PC-3 (cell line): Measurements from ENCODE around the gene IL1RAPL1. TPM values are rescaled to one million over a fixed set of nuclear protein-coding genes. Genes with fewer than 3 reads are reported as not detected.

Source experiments
- ATAC-seq: fragments of 200-7000 bp; cut with Tn5 transposase; 2 replicates; pipeline ENCODE4 v1.9.1; 2020; ENCODE audit warnings: mild to moderate bottlenecking, moderate library complexity
- BruUV-seq: library from RNA; stranded (reverse); fragments of 400-500 nt; replicated peaks from 2 replicates; lab custom pipeline; 2021; lab: Mats Ljungman, UMichigan
- CTCF ChIA-PET: fragments of 300-600 bp; sonication (Branson Sonifier 250); formaldehyde crosslinking; loops from one replicate; lab custom pipeline; 2022; ENCODE audit warnings: antibody characterized with exemption; lab: Charles Lee
- POLR2A ChIA-PET: fragments of 300-600 bp; sonication (Branson Sonifier 250); formaldehyde crosslinking; loops from one replicate; lab custom pipeline; 2022; ENCODE audit warnings: antibody characterized with exemption; ENCODE audit not compliant: unreplicated experiment; lab: Charles Lee
- DNase-seq: peaks from one replicate; pipeline ENCODE4 v3.0.0-alpha.2; 2015
- H2AFZ ChIP-seq: fragments of 300-600 bp; sonication (generic); 2 replicates; pipeline ENCODE4 v1.6.0; 2016; ENCODE audit warnings: antibody characterized with exemption, low read length
- H3F3A ChIP-seq: fragments of 300-600 bp; sonication (generic); one replicate; pipeline ENCODE4 v1.6.0; 2017; ENCODE audit warnings: antibody characterized with exemption, low read length, control low read depth, mild to moderate bottlenecking; ENCODE audit not compliant: unreplicated experiment
- H3K27ac ChIP-seq: fragments of 300-600 bp; sonication (generic); 2 replicates; pipeline ENCODE4 v1.5.1; 2016; ENCODE audit warnings: mild to moderate bottlenecking, low read length
- H3K27me3 ChIP-seq: fragments of 300-600 bp; sonication (generic); 2 replicates; pipeline ENCODE4 v1.6.1; 2016; ENCODE audit warnings: low read length, mixed read lengths
- H3K36me3 ChIP-seq: fragments of 300-600 bp; sonication (generic); 2 replicates; pipeline ENCODE4 v1.6.1; 2016; ENCODE audit warnings: low read depth, mixed run types, low read length, mixed read lengths
- H3K4me1 ChIP-seq: fragments of 300-600 bp; sonication (generic); 2 replicates; pipeline ENCODE4 v1.5.1; 2016; ENCODE audit warnings: low read length; ENCODE audit not compliant: insufficient read depth
- H3K4me2 ChIP-seq: fragments of 300-600 bp; sonication (generic); 2 replicates; pipeline ENCODE4 v1.6.0; 2016; ENCODE audit warnings: low read length
- H3K4me3 ChIP-seq: fragments of 300-600 bp; sonication (generic); 2 replicates; pipeline ENCODE4 v1.5.1; 2016; ENCODE audit warnings: mild to moderate bottlenecking, low read length, mixed read lengths
- H3K79me2 ChIP-seq: fragments of 300-600 bp; sonication (generic); 2 replicates; pipeline ENCODE4 v1.6.1; 2017; ENCODE audit warnings: low read length, mixed read lengths
- H3K9ac ChIP-seq: fragments of 300-600 bp; sonication (generic); 2 replicates; pipeline ENCODE4 v1.6.0; 2016; ENCODE audit warnings: mild to moderate bottlenecking, low read length
- H3K9me2 ChIP-seq: fragments of 300-600 bp; sonication (generic); replicated peaks from 2 replicates; pipeline ENCODE4 v1.6.1; 2016; ENCODE audit warnings: mixed run types, low read length, mixed read lengths
- H3K9me3 ChIP-seq: fragments of 300-600 bp; sonication (generic); 2 replicates; pipeline ENCODE4 v1.6.1; 2016; ENCODE audit warnings: low read length, mixed read lengths
- H4K20me1 ChIP-seq: fragments of 300-600 bp; sonication (generic); 2 replicates; pipeline ENCODE4 v1.6.1; 2016; ENCODE audit warnings: low read length, mixed read lengths
- EZH2 ChIP-seq: fragments of 300-600 bp; sonication (generic); IDR thresholded peaks from one replicate; pipeline ENCODE4 v1.6.1; 2017; ENCODE audit warnings: antibody characterized with exemption, mild to moderate bottlenecking, low read length; ENCODE audit not compliant: unreplicated experiment
- EZH2phosphoT487 ChIP-seq: fragments of 300-600 bp; sonication (generic); IDR thresholded peaks from 2 replicates; pipeline ENCODE4 v1.6.1; 2018; ENCODE audit warnings: mild to moderate bottlenecking, antibody characterized with exemption, low read length, borderline replicate concordance
- intact Hi-C: fragments of 100-400 bp; cut with micrococcal nuclease; formaldehyde crosslinking; loops from 2 replicates; pipeline ENCODE4 v1.9.0; 2023
- total RNA-seq: library from RNA; depleted of rRNA; stranded (reverse); fragments of >200 nt; gene quantifications from 2 replicates; pipeline ENCODE4 v1.2.3, GENCODE V29; 2014
- TF ChIP-seq, protein P1 (sequence below): fragments of 300-600 bp; sonication (generic); conservative IDR thresholded peaks from 2 replicates; pipeline ENCODE4 v1.5.1; 2017; ENCODE audit warnings: antibody characterized with exemption, low read depth, mild to moderate bottlenecking, low read length

The IL1RAPL1 gene
- total RNA-seq, 1 experiment from 2014 or later = 0.44 TPM

DNA sequence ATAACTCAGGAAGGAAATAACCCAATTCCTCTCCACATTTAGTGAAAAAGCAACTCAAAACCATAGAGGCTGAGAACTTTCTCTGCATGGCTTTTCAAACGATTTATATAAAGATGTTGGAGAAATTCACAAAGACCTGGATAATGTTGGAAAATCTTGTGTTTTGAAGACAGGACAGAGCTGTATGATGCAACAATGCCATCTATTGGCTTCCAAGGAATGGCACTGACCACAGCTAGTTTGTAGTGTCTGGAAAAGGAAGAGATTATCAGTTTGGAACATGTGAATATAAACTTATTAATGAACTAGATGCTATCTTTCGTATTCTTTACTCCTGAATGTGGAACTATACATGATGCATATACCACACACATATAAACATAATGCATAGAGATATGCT, 503.6 kb downstream of the IL1RAPL1 start:
- intact Hi-C loops = no loop called here
- no TSS peak for BruUV-seq
- ChIA-PET CTCF (interaction anchor here (0.5 kb wide), 1 partner anchor 11 kb away, joined by 3 read pairs; no protein-coding TSS in a partner anchor), POLR2A (no interaction called here)
- Histone ChIP-seq H3K4me3 (no peak overlapping the region), H3K9ac (no peak overlapping the region), H4K20me1 (no peaks in the 10 kb centered on the region), H3K9me3 (no peaks in the 10 kb centered on the region), H3K36me3 (no peaks in the 10 kb centered on the region), H3K79me2 (no peaks in the 10 kb centered on the region), H3K4me1 (no peaks in the 10 kb centered on the region), H3K27ac (no peak overlapping the region), H3K9me2 (no peaks in the 10 kb centered on the region), H3K4me2 (no peak overlapping the region), H3F3A (no peaks in the 10 kb centered on the region), H3K27me3 (no peaks in the 10 kb centered on the region), H2AFZ (no peak overlapping the region)
- DNase-seq (peak; percentile 21), ATAC-seq (0 out of 2 replicates have a peak, but pooled peaks have one; percentile 45)
- TF ChIP-seq, protein P1, sequence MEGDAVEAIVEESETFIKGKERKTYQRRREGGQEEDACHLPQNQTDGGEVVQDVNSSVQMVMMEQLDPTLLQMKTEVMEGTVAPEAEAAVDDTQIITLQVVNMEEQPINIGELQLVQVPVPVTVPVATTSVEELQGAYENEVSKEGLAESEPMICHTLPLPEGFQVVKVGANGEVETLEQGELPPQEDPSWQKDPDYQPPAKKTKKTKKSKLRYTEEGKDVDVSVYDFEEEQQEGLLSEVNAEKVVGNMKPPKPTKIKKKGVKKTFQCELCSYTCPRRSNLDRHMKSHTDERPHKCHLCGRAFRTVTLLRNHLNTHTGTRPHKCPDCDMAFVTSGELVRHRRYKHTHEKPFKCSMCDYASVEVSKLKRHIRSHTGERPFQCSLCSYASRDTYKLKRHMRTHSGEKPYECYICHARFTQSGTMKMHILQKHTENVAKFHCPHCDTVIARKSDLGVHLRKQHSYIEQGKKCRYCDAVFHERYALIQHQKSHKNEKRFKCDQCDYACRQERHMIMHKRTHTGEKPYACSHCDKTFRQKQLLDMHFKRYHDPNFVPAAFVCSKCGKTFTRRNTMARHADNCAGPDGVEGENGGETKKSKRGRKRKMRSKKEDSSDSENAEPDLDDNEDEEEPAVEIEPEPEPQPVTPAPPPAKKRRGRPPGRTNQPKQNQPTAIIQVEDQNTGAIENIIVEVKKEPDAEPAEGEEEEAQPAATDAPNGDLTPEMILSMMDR = peak; percentile 65
- TF ChIP-seq EZH2phosphoT487 (no peak), EZH2 (no peak)

DNA sequence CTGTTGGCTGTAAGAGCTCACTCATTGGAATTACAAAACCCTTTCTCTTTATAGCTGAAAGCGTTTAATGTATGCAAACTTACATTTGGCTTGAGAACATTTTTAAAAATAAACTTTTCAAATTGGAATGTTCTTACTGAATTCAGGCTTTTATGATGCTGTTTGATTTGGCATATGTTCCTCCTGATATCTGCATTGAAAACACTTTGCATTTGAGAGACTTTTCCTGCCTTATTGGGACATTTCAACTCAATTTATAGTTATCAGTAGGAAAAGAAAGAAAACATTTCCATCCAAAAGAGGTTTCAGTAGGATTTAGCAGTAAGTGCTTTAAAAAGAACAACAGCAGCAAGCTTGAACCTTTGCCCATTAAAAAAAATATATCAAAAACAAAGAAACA, 520.0 kb downstream of the IL1RAPL1 start:
- no peaks in the 10 kb centered on the region for H3K79me2 ChIP-seq
- H3K36me3 ChIP-seq = no peaks in the 10 kb centered on the region
- POLR2A ChIA-PET = no interaction called here
- CTCF ChIA-PET = no interaction called here
- H2AFZ ChIP-seq = no peak overlapping the region
- H3K4me2 ChIP-seq = no peak overlapping the region
- intact Hi-C loops = no loop called here
- DNase-seq (no peak), ATAC-seq (no peak)
- H3F3A ChIP-seq = no peaks in the 10 kb centered on the region
- no peaks in the 10 kb centered on the region for H3K9me3 ChIP-seq
- H3K4me1 ChIP-seq = 0 out of 2 replicates have a peak, but pooled peaks cover 7% of the 10 kb centered on the region
- no peak overlapping the region for H3K9ac ChIP-seq
- H4K20me1 ChIP-seq = no peaks in the 10 kb centered on the region
- no peak overlapping the region for H3K27ac ChIP-seq
- TF ChIP-seq EZH2phosphoT487 (no peak), EZH2 (no peak)
- TF ChIP-seq, protein P1 = no peak
- H3K9me2 ChIP-seq = no peaks in the 10 kb centered on the region
- no TSS peak for BruUV-seq
- H3K4me3 ChIP-seq = no peak overlapping the region
- no peaks in the 10 kb centered on the region for H3K27me3 ChIP-seq

DNA sequence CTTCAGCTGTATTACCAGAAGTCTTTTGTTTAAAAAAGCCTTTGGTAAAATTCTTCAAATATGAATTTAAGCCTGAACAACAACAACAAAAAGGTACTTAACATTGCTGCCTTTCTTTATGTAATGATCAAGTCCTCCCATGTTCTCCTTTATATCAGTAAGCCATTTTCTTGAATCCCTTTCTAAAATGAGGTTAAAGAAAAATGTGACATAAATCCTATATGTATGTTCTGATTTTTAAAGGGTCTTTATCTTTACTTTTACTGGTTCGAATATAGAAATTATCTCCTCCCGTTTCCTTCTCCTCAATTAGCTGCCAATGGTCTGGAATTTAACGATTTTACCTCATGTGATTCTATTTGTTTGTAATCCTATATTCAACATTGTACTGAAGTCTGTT, 522.8 kb downstream of the IL1RAPL1 start:
- intact Hi-C loops = no loop called here
- TF ChIP-seq EZH2phosphoT487 (no peak), EZH2 (no peak)
- TF ChIP-seq, protein P1 = no peak
- Histone ChIP-seq H3F3A (no peaks in the 10 kb centered on the region), H3K4me2 (peak overlapping the region; percentile 68), H3K27ac (no peak overlapping the region), H3K36me3 (no peaks in the 10 kb centered on the region), H3K79me2 (no peaks in the 10 kb centered on the region), H2AFZ (peak overlapping the region; percentile 64), H3K9me2 (no peaks in the 10 kb centered on the region), H3K4me3 (peak overlapping the region; percentile 43), H3K4me1 (0 out of 2 replicates have a peak, but pooled peaks cover 7% of the 10 kb centered on the region), H3K9me3 (no peaks in the 10 kb centered on the region), H3K27me3 (no peaks in the 10 kb centered on the region), H3K9ac (no peak overlapping the region), H4K20me1 (no peaks in the 10 kb centered on the region)
- BruUV-seq = no TSS peak
- POLR2A ChIA-PET = no interaction called here
- no peak for DNase-seq
- ATAC-seq = no peak
- CTCF ChIA-PET = no interaction called here
